ENCODE data around the gene ANKRD13B. TPM values are rescaled to one million over a fixed set of nuclear protein-coding genes. Genes with fewer than 3 reads are reported as not detected.
A peak's percentile ranks its signal among the peaks of the same experiment; 100 is the strongest.

The ANKRD13B gene
- total and polyA plus RNA-seq, 7 donors: 1.6 to 17.2 (median 5.4) TPM

- Histone ChIP-seq H3K36me3 (no peaks in the 10 kb centered on the region), H3K4me3 (no peak overlapping the region), H3K9me3 (no peaks in the 10 kb centered on the region), H3K4me1 (peaks cover 0 to 41% (median 37%) of the 10 kb centered on the region in 4 donors), H3K27me3 (no peaks in the 10 kb centered on the region), H3K27ac (no peak overlapping the region)
- no peak for DNase-seq
- 83 to 89% methylated on average over 7 of the region's 7 CpGs for WGBS, 2 donors
- intact Hi-C loops (cut with DNase I): no loop called here
- no peak for TF ChIP-seq EP300 (IDR thresholded peaks at IDR 0.05)
- no peak for TF ChIP-seq CTCF (IDR thresholded peaks at IDR 0.05)
- no peak for TF ChIP-seq POLR2A (IDR thresholded peaks at IDR 0.05)
- no peak for TF ChIP-seq POLR2AphosphoS5 (IDR thresholded peaks at IDR 0.05)
These were observed 2.4 kb downstream of the ANKRD13B start for GRCh38 chr17:29595107-29595942.

GRCh38 chr17:29595943-29596774 is 3.2 kb downstream of the ANKRD13B start:
- DNase-seq: no peak
- TF ChIP-seq POLR2A (IDR thresholded peaks at IDR 0.05) (no peak), CTCF (IDR thresholded peaks at IDR 0.05) (no peak)
- intact Hi-C loops (cut with DNase I): no loop called here
- Histone ChIP-seq H3K27ac (no peak overlapping the region), H3K9me3 (no peaks in the 10 kb centered on the region), H3K4me3 (no peak overlapping the region), H3K4me1 (peaks cover 0 to 32% (median 29%) of the 10 kb centered on the region in 4 donors), H3K36me3 (no peaks in the 10 kb centered on the region), H3K27me3 (no peaks in the 10 kb centered on the region)
- WGBS, 2 donors: 86 to 88% methylated on average over 12 of the region's 12 CpGs

GRCh38 chr17:29596811-29597210 is 3.9 kb downstream of the ANKRD13B start:
- H3K9me3 ChIP-seq: no peaks in the 10 kb centered on the region
- WGBS, 2 donors: 79 to 81% methylated on average over 9 of the region's 9 CpGs
- peaks cover 0 to 26% (median 23%) of the 10 kb centered on the region in 4 donors for H3K4me1 ChIP-seq
- no peaks in the 10 kb centered on the region for H3K27me3 ChIP-seq
- no peak for DNase-seq
- H3K36me3 ChIP-seq: no peaks in the 10 kb centered on the region
- intact Hi-C loops (cut with DNase I): no loop called here
- no peak overlapping the region for H3K4me3 ChIP-seq
- TF ChIP-seq POLR2AphosphoS5 (IDR thresholded peaks at IDR 0.05) (no peak), CTCF (IDR thresholded peaks at IDR 0.05) (no peak), EP300 (IDR thresholded peaks at IDR 0.05) (no peak), POLR2A (IDR thresholded peaks at IDR 0.05) (no peak)
- no peak overlapping the region for H3K27ac ChIP-seq

GRCh38 chr17:29597361-29598172 is 4.6 kb downstream of the ANKRD13B start:
- no peak overlapping the region for H3K4me3 ChIP-seq
- no peaks in the 10 kb centered on the region for H3K9me3 ChIP-seq
- peak; percentile 65 for DNase-seq
- peaks cover 0 to 18% (median 15%) of the 10 kb centered on the region in 4 donors for H3K4me1 ChIP-seq
- intact Hi-C loops (cut with DNase I): no loop called here
- TF ChIP-seq POLR2A (IDR thresholded peaks at IDR 0.05): no peak
- no peak for TF ChIP-seq EP300 (IDR thresholded peaks at IDR 0.05)
- no peak for TF ChIP-seq CTCF (IDR thresholded peaks at IDR 0.05)
- TF ChIP-seq POLR2AphosphoS5 (IDR thresholded peaks at IDR 0.05): no peak
- no peak overlapping the region for H3K27ac ChIP-seq
- WGBS, 2 donors: 72 to 80% methylated on average over 13 of the region's 13 CpGs
- no peaks in the 10 kb centered on the region for H3K27me3 ChIP-seq
- no peaks in the 10 kb centered on the region for H3K36me3 ChIP-seq
